Endodermal cell (in vitro differentiated cells): ENCODE measurements around the gene AGPS. TPM values are rescaled to one million over a fixed set of nuclear protein-coding genes. Genes with fewer than 3 reads are reported as not detected.

ENCODE experiments used
- DNase-seq: peaks from one replicate; pipeline ENCODE4 v3.0.0-alpha.2; 2017
- H3K27ac ChIP-seq: 2 replicates; pipeline ENCODE4 v1.5.1; 2013; ENCODE audit warnings: mild to moderate bottlenecking, low read depth, low read length, moderate library complexity
- H3K27me3 ChIP-seq: 2 replicates; pipeline ENCODE4 v1.6.1; 2013; ENCODE audit warnings: mild to moderate bottlenecking, low read length, moderate library complexity; ENCODE audit not compliant: insufficient read depth, control insufficient read depth, poor library complexity, severe bottlenecking
- H3K36me3 ChIP-seq: 2 replicates; pipeline ENCODE4 v1.7.0; 2013; ENCODE audit warnings: mild to moderate bottlenecking, low read length, moderate library complexity; ENCODE audit not compliant: control insufficient read depth, insufficient read depth
- H3K4me1 ChIP-seq: one replicate; pipeline ENCODE4 v1.7.0; 2013; ENCODE audit warnings: low read length; ENCODE audit not compliant: control insufficient read depth, insufficient read depth
- H3K4me3 ChIP-seq: 2 replicates; pipeline ENCODE4 v1.5.1; 2013; ENCODE audit warnings: mild to moderate bottlenecking, low read length, moderate library complexity
- H3K9ac ChIP-seq: 2 replicates; pipeline ENCODE4 v1.6.1; 2013; ENCODE audit warnings: mild to moderate bottlenecking, low read length, moderate library complexity; ENCODE audit not compliant: poor library complexity, severe bottlenecking; ENCODE audit errors: extremely low read depth
- H3K9me3 ChIP-seq: 2 replicates; pipeline ENCODE4 v1.6.1; 2013; ENCODE audit warnings: mild to moderate bottlenecking, low read length, moderate library complexity; ENCODE audit not compliant: control insufficient read depth
- H3K27ac Mint-ChIP-seq: 2 replicates; pipeline ENCODE4 v1.8.0; 2020; ENCODE audit warnings: mixed read lengths
- H3K27me3 Mint-ChIP-seq: 2 replicates; pipeline ENCODE4 v1.8.0; 2021; ENCODE audit warnings: mild to moderate bottlenecking, mixed read lengths; ENCODE audit not compliant: insufficient read depth
- H3K36me3 Mint-ChIP-seq: 2 replicates; pipeline ENCODE4 v1.8.0; 2020; ENCODE audit warnings: low read depth, mixed read lengths
- H3K4me1 Mint-ChIP-seq: 2 replicates; pipeline ENCODE4 v1.8.0; 2020; ENCODE audit warnings: mixed read lengths
- H3K4me3 Mint-ChIP-seq: 2 replicates; pipeline ENCODE4 v1.8.0; 2020; ENCODE audit warnings: mild to moderate bottlenecking, moderate library complexity, mixed read lengths
- H3K9me3 Mint-ChIP-seq: 2 replicates; pipeline ENCODE4 v1.8.0; 2020; ENCODE audit warnings: mild to moderate bottlenecking, mixed read lengths
- CTCF ChIP-seq: fragments of 200-600 bp; sonication (generic); conservative IDR thresholded peaks from 2 replicates; pipeline ENCODE4 v1.5.0; 2021; ENCODE audit warnings: antibody characterized with exemption, mild to moderate bottlenecking
- WGBS, 2 experiments: methylation state at CpG; one replicate each; pipeline versions ENCODE4 v1.1.5 to v1.1.7; 2013; ENCODE audit warnings: missing lambda C conversion rate in 2 of 2, mixed read lengths in 1 of 2; ENCODE audit not compliant: insufficient coverage in 1 of 2, insufficient read length in 1 of 2; 5-methylcytosine and 5-hydroxymethylcytosine counted together
- total RNA-seq, 2 donors: library from RNA; stranded (reverse); fragmentation: NEBNext Ultra II Directional in 1 of 2; extraction: Animal tissue kit (Norgen Biotek cat#: 25700) in 1 of 2; gene quantifications; 2 replicates in 1 of 2; 3 replicates in 1 of 2; pipeline ENCODE4 v1.2.1, GENCODE V29; 2021

AGPS gene
- total RNA-seq, 2 donors from 2014 or later, result 76.8 to 86.1 TPM

DNA sequence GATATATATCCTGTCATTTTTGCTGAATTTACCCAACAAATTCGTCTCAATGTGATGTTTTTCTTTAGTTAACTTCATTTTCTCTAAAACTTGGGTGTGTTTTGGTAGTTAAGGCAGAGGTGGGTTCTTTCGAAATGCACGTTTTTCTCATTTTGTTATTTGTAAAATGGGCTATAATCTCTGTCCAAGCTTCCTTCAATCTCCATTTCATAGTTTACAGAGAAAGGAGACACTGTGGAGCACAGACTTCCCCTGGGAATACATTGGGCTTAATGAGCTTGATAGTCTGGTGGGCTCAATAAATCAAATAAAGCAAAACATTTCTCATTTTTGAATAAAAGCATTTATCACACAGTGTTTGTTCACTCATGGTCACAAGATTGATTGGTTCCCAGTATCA, 145.1 kb downstream of the AGPS start:
- H3K4me3 ChIP-seq, result no peak overlapping the region
- no peak overlapping the region for H3K9ac ChIP-seq
- peaks cover 7% of the 10 kb centered on the region for H3K36me3 Mint-ChIP-seq
- peaks cover 1% of the 10 kb centered on the region for H3K9me3 ChIP-seq
- peaks cover 7% of the 10 kb centered on the region for H3K4me1 ChIP-seq
- H3K27ac Mint-ChIP-seq, result no peak overlapping the region
- no peak for DNase-seq
- no peaks in the 10 kb centered on the region for H3K27me3 Mint-ChIP-seq
- TF ChIP-seq CTCF, result no peak
- no peaks in the 10 kb centered on the region for H3K27me3 ChIP-seq
- H3K36me3 ChIP-seq, result peaks cover 28% of the 10 kb centered on the region
- H3K9me3 Mint-ChIP-seq, result no peaks in the 10 kb centered on the region
- no peak overlapping the region for H3K27ac ChIP-seq
- WGBS, 2 experiments, result 90% methylated on average over 2 of the region's 3 CpGs; no CpG with 5 or more reads in 1 of the 2 experiments
- H3K4me3 Mint-ChIP-seq, result no peak overlapping the region
- H3K4me1 Mint-ChIP-seq, result peaks cover 30% of the 10 kb centered on the region

- Histone ChIP-seq H3K27ac (no peak overlapping the region), H3K27me3 (no peaks in the 10 kb centered on the region), H3K4me3 (no peak overlapping the region), H3K36me3 (peaks cover 29% of the 10 kb centered on the region), H3K9me3 (peaks cover 8% of the 10 kb centered on the region), H3K4me1 (peaks cover 7% of the 10 kb centered on the region), H3K9ac (no peak overlapping the region)
- Mint-ChIP-seq H3K9me3 (no peaks in the 10 kb centered on the region), H3K36me3 (peaks cover 10% of the 10 kb centered on the region), H3K27me3 (no peaks in the 10 kb centered on the region), H3K4me1 (peaks cover 36% of the 10 kb centered on the region), H3K4me3 (no peak overlapping the region), H3K27ac (no peak overlapping the region)
- no peak for TF ChIP-seq CTCF
- DNase-seq, result no peak
- 64 to 90% methylated on average over 3 of the region's 3 CpGs for WGBS, 2 experiments
Observed at GRCh38 chr2:177538323-177538722, 145.8 kb downstream of the AGPS start.

DNA sequence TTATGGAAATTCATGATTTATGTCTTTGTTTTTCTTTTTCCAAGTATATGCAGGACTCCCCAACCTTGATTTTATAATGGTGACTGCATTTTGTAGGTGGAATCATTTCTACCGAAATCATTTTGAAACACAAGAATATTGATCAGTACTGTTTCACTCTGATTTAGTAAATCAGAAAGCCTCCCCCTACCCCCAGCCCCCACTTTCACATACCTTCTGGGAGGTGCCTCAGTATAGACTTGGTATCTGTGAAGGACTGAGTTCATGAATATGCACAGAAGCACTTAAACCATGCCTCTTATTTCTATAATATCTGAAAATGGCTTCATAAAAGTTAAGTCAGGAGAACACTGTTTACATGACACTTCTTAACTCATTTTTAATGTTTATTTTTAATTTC, 147.7 kb downstream of the AGPS start:
- Histone ChIP-seq H3K27ac (no peak overlapping the region), H3K9ac (no peak overlapping the region), H3K27me3 (no peaks in the 10 kb centered on the region), H3K9me3 (peaks cover 26% of the 10 kb centered on the region), H3K4me1 (peaks cover 3% of the 10 kb centered on the region), H3K4me3 (no peak overlapping the region), H3K36me3 (peaks cover 33% of the 10 kb centered on the region)
- Mint-ChIP-seq H3K27me3 (no peaks in the 10 kb centered on the region), H3K9me3 (peaks cover 8% of the 10 kb centered on the region), H3K4me1 (peaks cover 30% of the 10 kb centered on the region), H3K36me3 (peaks cover 28% of the 10 kb centered on the region), H3K4me3 (no peak overlapping the region), H3K27ac (no peak overlapping the region)
- TF ChIP-seq CTCF, result no peak
- no peak for DNase-seq
- 100% methylated on average over 1 of the region's 1 CpG; no CpG with 5 or more reads in 1 of the 2 experiments for WGBS, 2 experiments
